Astrocyte (in vitro differentiated cells and primary cell): Measurements from ENCODE around the gene PRKD1.

Experiments used
- CTCF ChIP-seq: IDR thresholded peaks from 2 replicates; pipeline ENCODE4 v1.5.1; 2011; ENCODE audit warnings: low read depth, mild to moderate bottlenecking, inconsistent platforms, low read length, moderate library complexity; ENCODE audit not compliant: insufficient read depth
- EZH2 ChIP-seq: IDR thresholded peaks from 2 replicates; pipeline ENCODE4 v1.6.1; 2012; ENCODE audit warnings: mild to moderate bottlenecking, low read length, inconsistent platforms; ENCODE audit not compliant: insufficient read depth

GRCh38 chr14:29548948-29549370 is 378.7 kb downstream of the PRKD1 start:
- TF ChIP-seq CTCF (peak; percentile 52), EZH2 (no peak)
